Activated naive CD8-positive, alpha-beta T cell treated with anti-CD3 and anti-CD28 coated beads for 36 hours (primary cell): ENCODE measurements around the gene ELAVL2. TPM values are rescaled to one million over a fixed set of nuclear protein-coding genes. Genes with fewer than 3 reads are reported as not detected.

ENCODE experiments used
- DNase-seq: peaks from one replicate; pipeline ENCODE4 v3.0.0; 2021
- H3K27ac Mint-ChIP-seq: one replicate; pipeline ENCODE4 v1.8.0; 2022; ENCODE audit warnings: mild to moderate bottlenecking, moderate library complexity, mixed read lengths
- H3K27me3 Mint-ChIP-seq: one replicate; pipeline ENCODE4 v1.8.0; 2022; ENCODE audit warnings: mild to moderate bottlenecking, mixed read lengths
- H3K36me3 Mint-ChIP-seq: one replicate; pipeline ENCODE4 v1.8.0; 2021; ENCODE audit warnings: mild to moderate bottlenecking, mixed read lengths
- H3K4me1 Mint-ChIP-seq: one replicate; pipeline ENCODE4 v1.8.0; 2021; ENCODE audit warnings: mixed read lengths
- H3K4me3 Mint-ChIP-seq: one replicate; pipeline ENCODE4 v1.8.0; 2022; ENCODE audit warnings: mild to moderate bottlenecking, moderate library complexity, mixed read lengths
- H3K9me3 Mint-ChIP-seq: one replicate; pipeline ENCODE4 v1.8.0; 2022; ENCODE audit warnings: mixed read lengths
- total RNA-seq, 2 experiments: library from RNA; stranded (reverse); gene quantifications; one replicate each; pipeline ENCODE4 v1.2.3, GENCODE V29; 2021

The ELAVL2 gene
- total RNA-seq, 2 experiments from 2014 or later: not detected

- no peak overlapping the region for H3K27ac Mint-ChIP-seq
- peaks cover 40% of the 10 kb centered on the region for H3K27me3 Mint-ChIP-seq
- H3K4me3 Mint-ChIP-seq: no peak overlapping the region
- H3K9me3 Mint-ChIP-seq: peaks cover 11% of the 10 kb centered on the region
- no peak for DNase-seq
- H3K36me3 Mint-ChIP-seq: no peaks in the 10 kb centered on the region
- H3K4me1 Mint-ChIP-seq: no peaks in the 10 kb centered on the region
Measured at GRCh38 chr9:23824830-23825591, 1.0 kb downstream of the ELAVL2 start.

DNA sequence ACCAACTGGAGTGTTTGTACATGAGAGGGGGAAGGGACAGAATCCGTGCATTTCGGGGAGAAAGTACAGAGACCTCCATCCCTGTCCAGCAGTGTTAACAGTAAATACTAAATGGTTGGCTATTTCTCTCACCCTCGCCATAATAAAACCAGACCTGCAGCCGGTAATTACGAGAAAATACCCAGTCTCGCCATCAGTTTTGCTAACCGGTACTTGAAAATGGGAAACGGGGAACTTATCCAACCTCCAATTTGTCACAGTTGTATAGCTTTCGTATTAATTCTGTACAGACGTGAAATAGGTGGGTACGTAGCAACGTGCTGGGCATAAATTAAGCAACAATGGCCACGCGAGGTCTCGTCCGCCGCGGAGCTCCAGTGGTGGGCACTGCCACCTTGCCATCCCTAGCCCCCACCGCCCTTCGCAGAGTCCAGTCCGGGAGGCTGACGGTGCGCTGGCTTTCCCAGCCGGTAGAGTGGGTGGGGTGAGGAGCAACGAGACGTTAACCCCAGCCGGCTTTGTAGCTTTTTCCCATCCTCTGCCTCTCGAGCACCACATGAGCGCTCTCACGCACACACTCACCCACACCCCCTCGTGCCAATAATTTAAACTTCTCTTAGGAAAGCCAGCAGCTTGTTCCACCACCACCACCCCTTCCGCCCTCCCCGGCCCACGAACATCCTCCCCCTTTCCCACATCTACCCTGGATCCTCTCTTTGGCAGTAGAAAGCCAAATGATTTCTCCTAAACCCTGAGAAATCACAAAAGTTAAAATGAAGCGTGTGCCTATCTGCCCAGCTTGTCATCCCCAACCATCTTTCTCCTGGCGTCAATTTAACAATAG, 1.8 kb downstream of the ELAVL2 start:
- DNase-seq: no peak
- Mint-ChIP-seq H3K27ac (no peak overlapping the region), H3K36me3 (no peaks in the 10 kb centered on the region), H3K4me1 (no peaks in the 10 kb centered on the region), H3K4me3 (no peak overlapping the region), H3K9me3 (peaks cover 17% of the 10 kb centered on the region), H3K27me3 (peaks cover 40% of the 10 kb centered on the region)

- Mint-ChIP-seq H3K9me3 (peaks cover 18% of the 10 kb centered on the region), H3K27ac (no peak overlapping the region), H3K27me3 (peaks cover 42% of the 10 kb centered on the region), H3K36me3 (no peaks in the 10 kb centered on the region), H3K4me3 (no peak overlapping the region), H3K4me1 (no peaks in the 10 kb centered on the region)
- no peak for DNase-seq
Measured at GRCh38 chr9:23823269-23823668, 2.8 kb downstream of the ELAVL2 start.

- Mint-ChIP-seq H3K9me3 (peaks cover 16% of the 10 kb centered on the region), H3K4me1 (no peaks in the 10 kb centered on the region), H3K27me3 (peaks cover 35% of the 10 kb centered on the region), H3K4me3 (no peak overlapping the region), H3K27ac (no peak overlapping the region), H3K36me3 (no peaks in the 10 kb centered on the region)
- no peak for DNase-seq
Measured at GRCh38 chr9:23822261-23823169, 3.5 kb downstream of the ELAVL2 start.

DNA sequence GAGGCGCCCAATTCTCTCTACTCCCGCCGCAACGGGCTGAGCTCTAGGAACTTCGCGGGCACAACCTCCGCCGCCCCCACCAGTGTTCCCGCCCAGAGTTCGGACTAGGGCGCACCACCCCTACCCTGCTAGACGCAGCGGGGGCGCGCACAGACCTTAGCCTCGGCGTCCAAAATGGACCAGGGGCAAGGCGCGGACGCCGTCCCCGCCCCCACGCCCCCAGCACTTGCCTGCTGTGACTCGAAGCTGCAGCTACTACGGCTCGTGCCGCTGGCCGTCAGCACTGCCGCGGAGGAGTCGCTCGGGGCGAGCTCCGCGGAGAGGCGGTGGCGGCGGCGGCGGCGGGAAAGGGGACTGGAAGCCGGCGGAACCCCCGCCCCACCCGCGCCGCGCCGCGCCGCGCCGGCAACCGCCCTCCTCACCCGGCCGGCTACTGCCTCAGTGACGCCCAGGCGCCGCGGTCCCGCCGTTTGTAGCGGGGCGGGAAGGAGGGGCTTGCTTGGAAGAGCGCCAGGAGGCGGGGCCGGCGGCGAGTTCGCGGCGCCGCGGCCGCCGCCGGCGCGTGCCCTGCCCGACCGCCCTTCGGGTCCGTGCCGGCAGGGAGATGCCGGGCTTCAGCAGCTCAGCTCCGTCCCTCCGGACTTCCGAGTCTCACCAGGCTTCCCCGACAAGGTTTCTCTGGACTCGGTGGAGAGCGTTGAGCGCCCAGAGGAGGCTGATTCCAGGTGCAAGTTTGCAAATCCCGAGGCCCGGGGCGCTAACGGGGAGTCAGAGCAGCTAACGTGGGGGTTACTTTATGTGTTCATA, 4.5 kb downstream of the ELAVL2 start:
- H3K4me1 Mint-ChIP-seq: no peaks in the 10 kb centered on the region
- peaks cover 32% of the 10 kb centered on the region for H3K27me3 Mint-ChIP-seq
- H3K27ac Mint-ChIP-seq: no peak overlapping the region
- H3K9me3 Mint-ChIP-seq: peaks cover 16% of the 10 kb centered on the region
- peak; percentile 2 for DNase-seq
- H3K4me3 Mint-ChIP-seq: no peak overlapping the region
- H3K36me3 Mint-ChIP-seq: no peaks in the 10 kb centered on the region

DNA sequence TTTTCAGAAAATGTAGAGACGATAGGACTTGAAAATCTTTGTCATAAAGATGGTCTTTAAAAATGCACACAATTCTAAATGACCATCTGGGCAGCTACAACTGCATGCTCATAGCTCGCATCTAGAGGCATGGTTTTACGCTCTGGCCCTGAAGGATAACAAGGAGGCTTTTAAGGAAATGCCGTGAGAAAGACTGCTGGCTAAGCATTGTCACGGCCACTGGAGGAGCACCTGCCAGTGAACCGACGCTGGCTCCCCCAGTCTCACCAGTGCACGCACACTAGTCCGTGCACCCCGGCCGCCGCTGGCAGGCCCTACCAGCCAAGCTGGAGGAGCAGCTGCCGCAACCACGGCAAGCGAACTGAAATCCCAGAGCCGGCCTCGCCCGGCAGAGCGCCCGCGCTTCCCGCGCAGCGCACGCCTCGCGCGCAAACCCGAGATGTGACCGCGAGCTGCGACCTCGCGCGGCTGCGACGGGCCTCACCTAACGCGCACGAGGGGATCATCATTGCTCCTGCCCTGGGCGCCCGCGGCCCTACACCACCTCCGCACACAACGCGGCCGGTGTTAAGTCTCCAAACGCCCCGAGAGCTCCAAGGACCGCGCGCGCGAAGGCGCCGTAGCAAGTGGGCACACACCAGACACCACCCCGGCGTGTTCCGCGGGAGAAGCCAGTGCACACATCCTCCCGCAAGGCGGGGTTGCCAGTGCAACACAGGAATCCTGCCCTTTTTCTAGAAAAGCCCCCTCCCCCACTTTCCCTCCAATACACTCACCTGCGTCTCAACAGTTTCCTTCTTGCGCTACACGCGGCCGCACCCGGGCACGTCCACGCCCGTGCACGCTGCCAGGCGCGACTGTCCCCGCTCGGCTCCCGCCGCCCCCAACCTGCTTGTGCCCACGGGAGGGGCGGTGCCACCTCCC, 5.3 kb downstream of the ELAVL2 start:
- H3K4me1 Mint-ChIP-seq: no peaks in the 10 kb centered on the region
- no peak overlapping the region for H3K27ac Mint-ChIP-seq
- peaks cover 32% of the 10 kb centered on the region for H3K27me3 Mint-ChIP-seq
- H3K9me3 Mint-ChIP-seq: peaks cover 16% of the 10 kb centered on the region
- DNase-seq: peak; percentile 0
- no peak overlapping the region for H3K4me3 Mint-ChIP-seq
- H3K36me3 Mint-ChIP-seq: no peaks in the 10 kb centered on the region

DNA sequence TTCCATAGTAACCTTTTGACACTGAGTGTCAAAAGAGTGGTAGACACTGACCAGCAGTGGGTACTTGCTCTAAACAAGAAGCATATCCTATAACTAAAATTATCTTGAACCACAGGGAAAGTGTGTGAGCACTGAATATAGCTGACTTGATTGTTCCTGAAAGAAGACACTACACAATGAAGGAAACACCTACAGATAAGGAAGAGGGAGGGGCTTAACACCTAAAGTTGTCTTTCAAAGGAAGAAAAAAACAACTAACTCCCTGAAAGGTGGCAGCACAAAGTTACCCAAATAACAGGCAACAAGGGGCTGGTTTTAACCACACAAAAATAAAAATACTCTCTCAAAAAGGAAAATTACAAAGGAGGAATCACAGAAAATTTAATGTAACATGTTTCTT, 6.6 kb downstream of the ELAVL2 start:
- Mint-ChIP-seq H3K4me3 (no peak overlapping the region), H3K27me3 (peaks cover 32% of the 10 kb centered on the region), H3K9me3 (peaks cover 16% of the 10 kb centered on the region), H3K36me3 (no peaks in the 10 kb centered on the region), H3K27ac (no peak overlapping the region), H3K4me1 (no peaks in the 10 kb centered on the region)
- DNase-seq: no peak

DNA sequence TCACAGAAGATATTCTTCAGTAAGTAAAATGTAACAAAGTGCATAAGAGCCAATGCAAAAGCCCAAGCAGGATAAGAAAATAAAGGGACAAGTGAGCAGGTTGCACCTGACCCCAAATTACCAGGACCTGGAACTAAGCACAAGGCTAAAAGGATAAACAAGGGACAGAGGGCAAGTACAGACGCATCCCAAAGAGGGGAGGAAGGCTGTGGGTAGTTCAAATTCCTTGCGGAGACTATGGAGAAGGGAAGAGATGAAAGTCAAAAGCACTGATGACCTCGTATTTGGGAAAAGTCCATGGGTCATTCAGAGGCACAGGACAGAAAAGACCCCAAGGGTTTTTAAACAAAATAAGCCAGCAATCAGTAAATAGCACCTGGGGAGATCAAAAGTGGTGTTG, 11.8 kb downstream of the ELAVL2 start:
- Mint-ChIP-seq H3K27ac (no peak overlapping the region), H3K4me3 (no peak overlapping the region), H3K36me3 (no peaks in the 10 kb centered on the region), H3K9me3 (peaks cover 2% of the 10 kb centered on the region), H3K4me1 (no peaks in the 10 kb centered on the region), H3K27me3 (peaks cover 10% of the 10 kb centered on the region)
- no peak for DNase-seq

DNA sequence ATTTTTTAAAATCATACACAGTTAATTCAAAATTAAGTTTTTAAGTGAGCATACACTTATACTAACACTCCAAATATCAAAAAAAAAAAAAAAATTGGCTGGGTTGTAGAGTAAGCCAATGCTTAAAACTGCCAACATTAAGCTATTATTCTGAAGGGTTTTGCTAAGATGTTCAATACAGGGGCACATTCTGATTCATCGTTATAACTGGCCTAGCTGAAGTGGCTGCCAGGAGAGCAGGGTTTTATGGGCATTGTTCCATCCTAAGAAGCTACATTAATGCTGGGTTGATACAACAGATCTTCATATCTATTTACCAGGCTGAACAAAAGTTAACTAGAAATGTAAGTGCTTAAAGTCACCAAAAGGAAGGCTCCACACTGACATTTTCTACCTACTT, 13.4 kb downstream of the ELAVL2 start:
- no peak overlapping the region for H3K4me3 Mint-ChIP-seq
- no peak overlapping the region for H3K27ac Mint-ChIP-seq
- no peaks in the 10 kb centered on the region for H3K27me3 Mint-ChIP-seq
- no peak for DNase-seq
- H3K4me1 Mint-ChIP-seq: no peaks in the 10 kb centered on the region
- H3K36me3 Mint-ChIP-seq: no peaks in the 10 kb centered on the region
- no peaks in the 10 kb centered on the region for H3K9me3 Mint-ChIP-seq

- no peaks in the 10 kb centered on the region for H3K36me3 Mint-ChIP-seq
- no peak for DNase-seq
Measured at GRCh38 chr9:23811633-23812032, 14.4 kb downstream of the ELAVL2 start.

GRCh38 chr9:23803216-23803615, 22.8 kb downstream of the ELAVL2 start:
- no peak for DNase-seq
- Mint-ChIP-seq H3K27me3 (no peaks in the 10 kb centered on the region), H3K36me3 (no peaks in the 10 kb centered on the region), H3K27ac (no peak overlapping the region), H3K9me3 (peaks cover 1% of the 10 kb centered on the region), H3K4me1 (no peaks in the 10 kb centered on the region), H3K4me3 (no peak overlapping the region)

More at GRCh38 chr9:23811633-23812032, 14.4 kb downstream of the ELAVL2 start:
- Mint-ChIP-seq H3K4me3 (no peak overlapping the region), H3K4me1 (no peaks in the 10 kb centered on the region), H3K27ac (no peak overlapping the region), H3K27me3 (no peaks in the 10 kb centered on the region), H3K9me3 (no peaks in the 10 kb centered on the region)

DNA sequence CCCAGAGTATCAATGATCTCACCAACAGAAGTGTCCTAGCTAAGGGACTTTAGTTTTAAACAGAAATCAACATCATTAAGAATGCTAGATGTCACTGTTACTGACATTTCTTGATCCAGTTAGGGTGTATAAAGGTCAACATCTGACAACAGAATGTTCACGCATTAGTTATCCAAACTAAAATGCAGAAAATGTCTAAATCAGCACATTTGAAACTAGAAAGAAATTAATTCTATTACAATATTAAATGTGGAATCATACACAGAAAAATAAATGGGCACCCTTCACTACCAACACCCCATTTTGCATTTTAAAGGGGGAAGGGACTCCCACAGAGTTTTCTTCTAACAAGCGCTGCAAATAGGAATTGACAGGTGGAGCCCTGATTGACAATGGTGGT, 24.5 kb downstream of the ELAVL2 start:
- DNase-seq: no peak
- Mint-ChIP-seq H3K4me1 (no peaks in the 10 kb centered on the region), H3K27me3 (no peaks in the 10 kb centered on the region), H3K4me3 (no peak overlapping the region), H3K36me3 (no peaks in the 10 kb centered on the region), H3K27ac (no peak overlapping the region), H3K9me3 (peaks cover 3% of the 10 kb centered on the region)

- DNase-seq: no peak
- H3K36me3 Mint-ChIP-seq: no peaks in the 10 kb centered on the region
- H3K27me3 Mint-ChIP-seq: no peaks in the 10 kb centered on the region
- no peaks in the 10 kb centered on the region for H3K4me1 Mint-ChIP-seq
- H3K9me3 Mint-ChIP-seq: peaks cover 3% of the 10 kb centered on the region
- no peak overlapping the region for H3K27ac Mint-ChIP-seq
- no peak overlapping the region for H3K4me3 Mint-ChIP-seq
Measured at GRCh38 chr9:23799521-23799920, 26.5 kb downstream of the ELAVL2 start.
